T-helper 22 cell (primary cell): ENCODE measurements around the gene STX11.

ENCODE experiments used
- DNase-seq: peaks from one replicate; pipeline ENCODE4 v3.0.0-alpha.2; 2020; ENCODE audit warnings: low read depth

Gene STX11

GRCh38 chr6:144215402-144215931 is 65.2 kb downstream of the STX11 start:
- DNase-seq = no peak

GRCh38 chr6:144215932-144216667 is 65.8 kb downstream of the STX11 start:
- peak; percentile 80 for DNase-seq

- DNase-seq = peak; percentile 49
These were observed 66.4 kb downstream of the STX11 start for GRCh38 chr6:144216668-144217218.

- DNase-seq = no peak
These were observed 66.9 kb downstream of the STX11 start for GRCh38 chr6:144217264-144217663.

GRCh38 chr6:144217797-144218196 is 67.5 kb downstream of the STX11 start:
- DNase-seq = no peak

GRCh38 chr6:144219056-144219685 is 68.9 kb downstream of the STX11 start:
- no peak for DNase-seq

GRCh38 chr6:144220031-144220790 is 69.9 kb downstream of the STX11 start:
- DNase-seq = no peak

- no peak for DNase-seq
These were observed 73.4 kb downstream of the STX11 start for GRCh38 chr6:144223686-144224085.

- DNase-seq = no peak
These were observed 81.4 kb downstream of the STX11 start for GRCh38 chr6:144231721-144232120.

GRCh38 chr6:144232176-144232831 is 82.0 kb downstream of the STX11 start:
- no peak for DNase-seq

GRCh38 chr6:144232832-144233230 is 82.5 kb downstream of the STX11 start:
- DNase-seq = no peak

GRCh38 chr6:144234399-144234798 is 84.1 kb downstream of the STX11 start:
- DNase-seq = no peak

GRCh38 chr6:144234935-144235334 is 84.6 kb downstream of the STX11 start:
- DNase-seq = no peak
